HL-60 (cell line): ENCODE data around the gene MRPL4.

Source experiments
- CTCF ChIP-seq: IDR thresholded peaks from one replicate; pipeline ENCODE4 v1.5.1; 2011; ENCODE audit warnings: low read length, control low read depth, inconsistent platforms; ENCODE audit not compliant: insufficient read depth
- TF ChIP-seq, protein P1 (sequence below): IDR thresholded peaks from 2 replicates; pipeline ENCODE4 v1.6.1; 2012; ENCODE audit warnings: low read depth; ENCODE audit not compliant: insufficient replicate concordance

DNA sequence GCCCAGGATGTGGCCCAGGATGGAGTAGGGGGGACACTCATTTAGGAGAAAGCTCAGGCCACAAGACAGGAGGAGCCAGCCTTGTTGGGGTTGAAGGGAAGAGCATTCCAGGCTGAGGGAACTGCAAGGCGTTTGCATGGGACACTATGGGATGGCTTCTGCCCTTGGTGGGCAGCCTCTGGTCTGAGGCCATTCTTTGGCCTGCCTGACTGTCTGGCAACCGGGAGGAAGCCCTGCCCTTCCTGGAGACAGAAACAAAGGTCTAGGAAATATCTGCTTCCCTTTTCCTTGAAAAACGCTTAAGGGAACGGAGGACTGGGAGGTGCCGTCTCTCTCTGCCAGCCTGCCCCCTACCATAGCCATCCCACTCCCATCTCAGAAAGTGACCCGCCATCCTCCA is 16.1 kb downstream of the MRPL4 start:
- TF ChIP-seq CTCF, result no peak
- TF ChIP-seq, protein P1, sequence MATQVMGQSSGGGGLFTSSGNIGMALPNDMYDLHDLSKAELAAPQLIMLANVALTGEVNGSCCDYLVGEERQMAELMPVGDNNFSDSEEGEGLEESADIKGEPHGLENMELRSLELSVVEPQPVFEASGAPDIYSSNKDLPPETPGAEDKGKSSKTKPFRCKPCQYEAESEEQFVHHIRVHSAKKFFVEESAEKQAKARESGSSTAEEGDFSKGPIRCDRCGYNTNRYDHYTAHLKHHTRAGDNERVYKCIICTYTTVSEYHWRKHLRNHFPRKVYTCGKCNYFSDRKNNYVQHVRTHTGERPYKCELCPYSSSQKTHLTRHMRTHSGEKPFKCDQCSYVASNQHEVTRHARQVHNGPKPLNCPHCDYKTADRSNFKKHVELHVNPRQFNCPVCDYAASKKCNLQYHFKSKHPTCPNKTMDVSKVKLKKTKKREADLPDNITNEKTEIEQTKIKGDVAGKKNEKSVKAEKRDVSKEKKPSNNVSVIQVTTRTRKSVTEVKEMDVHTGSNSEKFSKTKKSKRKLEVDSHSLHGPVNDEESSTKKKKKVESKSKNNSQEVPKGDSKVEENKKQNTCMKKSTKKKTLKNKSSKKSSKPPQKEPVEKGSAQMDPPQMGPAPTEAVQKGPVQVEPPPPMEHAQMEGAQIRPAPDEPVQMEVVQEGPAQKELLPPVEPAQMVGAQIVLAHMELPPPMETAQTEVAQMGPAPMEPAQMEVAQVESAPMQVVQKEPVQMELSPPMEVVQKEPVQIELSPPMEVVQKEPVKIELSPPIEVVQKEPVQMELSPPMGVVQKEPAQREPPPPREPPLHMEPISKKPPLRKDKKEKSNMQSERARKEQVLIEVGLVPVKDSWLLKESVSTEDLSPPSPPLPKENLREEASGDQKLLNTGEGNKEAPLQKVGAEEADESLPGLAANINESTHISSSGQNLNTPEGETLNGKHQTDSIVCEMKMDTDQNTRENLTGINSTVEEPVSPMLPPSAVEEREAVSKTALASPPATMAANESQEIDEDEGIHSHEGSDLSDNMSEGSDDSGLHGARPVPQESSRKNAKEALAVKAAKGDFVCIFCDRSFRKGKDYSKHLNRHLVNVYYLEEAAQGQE, result no peak
